Neuronal stem cell (in vitro differentiated cells): ENCODE measurements around the gene MRPL23.
"Not testable (repeated sequence)": the region's sequence is repeated elsewhere in the genome, so short reads cannot be mapped to it uniquely, and the experiment has no call there.

Source experiments
- DNase-seq: peaks from one replicate; pipeline ENCODE4 v3.0.0-alpha.2; 2013; ENCODE audit warnings: low spot score
- H2AFZ ChIP-seq: one replicate; pipeline ENCODE4 v1.6.1; 2013; ENCODE audit warnings: mild to moderate bottlenecking, low read length, inconsistent platforms
- H2AK5ac ChIP-seq: 2 replicates; pipeline ENCODE4 v1.6.1; 2013; ENCODE audit warnings: low read depth, mild to moderate bottlenecking, inconsistent platforms, low read length, moderate library complexity, mixed read lengths
- H2BK120ac ChIP-seq: 2 replicates; pipeline ENCODE4 v1.6.1; 2013; ENCODE audit warnings: low read depth, mild to moderate bottlenecking, inconsistent platforms, low read length, moderate library complexity, mixed read lengths
- H2BK12ac ChIP-seq: one replicate; pipeline ENCODE4 v1.6.1; 2013; ENCODE audit warnings: low read length, inconsistent platforms
- H2BK15ac ChIP-seq: 2 replicates; pipeline ENCODE4 v1.6.1; 2013; ENCODE audit warnings: mild to moderate bottlenecking, low read length, inconsistent platforms, mixed read lengths
- H2BK5ac ChIP-seq: one replicate; pipeline ENCODE4 v1.6.1; 2013; ENCODE audit warnings: inconsistent platforms, mild to moderate bottlenecking, low read length, moderate library complexity
- H3K14ac ChIP-seq: one replicate; pipeline ENCODE4 v1.6.1; 2013; ENCODE audit warnings: low read length, inconsistent platforms
- H3K18ac ChIP-seq: 2 replicates; pipeline ENCODE4 v1.6.1; 2013; ENCODE audit warnings: low read length, inconsistent platforms
- H3K23ac ChIP-seq: 2 replicates; pipeline ENCODE4 v1.6.1; 2013; ENCODE audit warnings: low read depth, mild to moderate bottlenecking, mixed read lengths, low read length, inconsistent platforms; ENCODE audit not compliant: poor library complexity
- H3K27ac ChIP-seq: replicated peaks from 3 replicates; pipeline ENCODE4 v1.5.1; 2013; ENCODE audit warnings: low read length, inconsistent platforms
- H3K27me3 ChIP-seq, 3 experiments: 2 replicates each; pipeline ENCODE4 v1.6.1; 2013; ENCODE audit warnings: low read length in 3 of 3, mild to moderate bottlenecking in 2 of 3, inconsistent platforms in 1 of 3, low read depth in 1 of 3, mixed read lengths in 1 of 3, moderate library complexity in 1 of 3; ENCODE audit not compliant: control insufficient read depth in 3 of 3, insufficient read depth in 3 of 3
- H3K36me3 ChIP-seq, 2 donors: replicated peaks in 1 of 2; 2 replicates each; pipeline ENCODE4 v1.6.1; 2013; ENCODE audit warnings: low read length in 2 of 2; ENCODE audit not compliant: control insufficient read depth in 2 of 2, insufficient read depth in 2 of 2
- H3K4ac ChIP-seq: 2 replicates; pipeline ENCODE4 v1.6.1; 2013; ENCODE audit warnings: inconsistent platforms, mild to moderate bottlenecking, low read length, moderate library complexity
- H3K4me1 ChIP-seq, 2 donors: 1 replicate in 1 of 2; 2 replicates in 1 of 2; pipeline ENCODE4 v1.6.1; 2013; ENCODE audit warnings: low read length in 2 of 2, low read depth in 1 of 2; ENCODE audit not compliant: control insufficient read depth in 2 of 2, insufficient read depth in 1 of 2
- H3K4me2 ChIP-seq: one replicate; pipeline ENCODE4 v1.6.1; 2013; ENCODE audit warnings: mild to moderate bottlenecking, low read length, inconsistent platforms; ENCODE audit not compliant: insufficient read depth, poor library complexity, severe bottlenecking
- H3K4me3 ChIP-seq, 2 donors: 2 replicates each; pipeline ENCODE4 v1.5.1; 2013; ENCODE audit warnings: low read length in 2 of 2, mild to moderate bottlenecking in 2 of 2, inconsistent platforms in 1 of 2, moderate library complexity in 1 of 2
- H3K79me1 ChIP-seq: one replicate; pipeline ENCODE4 v1.6.1; 2013; ENCODE audit warnings: low read depth, mild to moderate bottlenecking, inconsistent platforms, low read length, moderate library complexity
- H3K9ac ChIP-seq: one replicate; pipeline ENCODE4 v1.6.1; 2013; ENCODE audit warnings: mild to moderate bottlenecking, low read depth, low read length, inconsistent platforms; ENCODE audit not compliant: poor library complexity
- H3K9me3 ChIP-seq, 2 donors: replicated peaks in 1 of 2; 2 replicates each; pipeline versions ENCODE3 to v1.6.1; 2013; ENCODE audit warnings: low read length in 2 of 2, mild to moderate bottlenecking in 2 of 2, inconsistent platforms in 1 of 2, low read depth in 1 of 2, mixed read lengths in 1 of 2, moderate library complexity in 1 of 2; ENCODE audit not compliant: control insufficient read depth in 2 of 2, insufficient read depth in 1 of 2
- H4K8ac ChIP-seq: one replicate; pipeline ENCODE4 v1.6.1; 2013; ENCODE audit warnings: low read depth, mild to moderate bottlenecking, inconsistent platforms, low read length, moderate library complexity
- H4K91ac ChIP-seq: one replicate; pipeline ENCODE4 v1.6.1; 2013; ENCODE audit warnings: low read length, low read depth, mild to moderate bottlenecking, inconsistent platforms; ENCODE audit not compliant: poor library complexity
- WGBS, 2 donors: extraction: QIAGEN DNeasy Blood & Tissue Kit; methylation state at CpG; one replicate each; pipeline ENCODE4 v1.1.7; 2013; ENCODE audit warnings: missing lambda C conversion rate in 2 of 2, mixed read lengths in 1 of 2; ENCODE audit not compliant: insufficient read length in 2 of 2, insufficient replicate concordance in 1 of 2; ENCODE audit errors: extremely low coverage in 2 of 2; 5-methylcytosine and 5-hydroxymethylcytosine counted together

Gene MRPL23

DNA sequence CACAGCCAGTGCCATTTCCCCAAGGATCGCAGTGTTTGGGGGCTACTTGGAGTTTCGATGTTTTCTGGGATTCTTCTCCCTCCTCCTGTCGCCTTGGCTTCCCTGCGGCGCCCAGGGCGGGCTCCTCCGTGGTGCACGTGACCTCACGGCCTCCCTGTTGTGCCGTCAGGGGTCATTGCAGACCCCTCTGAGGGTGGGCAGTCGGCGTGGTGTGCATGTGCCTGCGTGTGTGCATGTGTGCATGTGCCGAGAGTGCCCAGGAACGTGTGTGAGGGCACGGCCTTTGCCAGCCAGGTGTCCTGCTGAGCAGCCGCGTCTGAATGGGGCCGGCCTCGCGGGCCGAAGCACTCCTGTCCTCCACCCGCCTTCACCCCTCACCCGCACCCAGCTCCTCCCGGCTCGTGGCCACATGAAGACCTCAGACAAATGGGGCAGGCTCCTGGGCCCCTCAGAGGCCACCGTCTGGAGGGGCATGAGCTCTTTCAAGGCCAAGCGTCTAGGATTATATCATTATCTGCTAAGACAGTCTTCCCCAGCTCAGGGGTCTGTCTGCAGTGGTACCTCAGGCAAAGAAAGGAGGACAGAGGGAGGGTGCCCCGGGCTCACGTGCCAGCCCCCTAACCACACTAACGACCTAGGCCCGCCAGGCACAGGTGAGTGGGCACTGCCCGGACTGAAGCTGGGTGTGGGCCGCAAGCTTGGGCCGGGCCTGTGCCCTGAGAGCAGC, 9.4 kb upstream of the MRPL23 start:
- Histone ChIP-seq H3K14ac (peak overlapping the region; percentile 9), H3K79me1 (no peaks in the 10 kb centered on the region), H3K23ac (peak overlapping the region; percentile 65), H3K27ac (no peak overlapping the region), H4K91ac (no peak overlapping the region), H2AK5ac (peak overlapping the region; percentile 66), H2BK12ac (peak overlapping the region; percentile 84), H2BK120ac (no peak overlapping the region), H2BK15ac (no peak overlapping the region), H3K4me2 (no peak overlapping the region), H3K27me3 (peaks cover 0 to 9% (median 2%) of the 10 kb centered on the region in 3 experiments), H3K36me3 (no peaks in the 10 kb centered on the region), H4K8ac (no peak overlapping the region), H2BK5ac (no peak overlapping the region), H3K9me3 (no peaks in the 10 kb centered on the region), H3K18ac (peak overlapping the region; percentile 57), H3K4me3 (no peak overlapping the region), H2AFZ (no peak overlapping the region), H3K4ac (no peak overlapping the region), H3K4me1 (peaks cover 4 to 6% of the 10 kb centered on the region in 2 donors), H3K9ac (peak overlapping the region; percentile 44)
- no CpG with 5 or more reads among the region's 35 CpGs for WGBS, 2 donors
- no peak for DNase-seq

DNA sequence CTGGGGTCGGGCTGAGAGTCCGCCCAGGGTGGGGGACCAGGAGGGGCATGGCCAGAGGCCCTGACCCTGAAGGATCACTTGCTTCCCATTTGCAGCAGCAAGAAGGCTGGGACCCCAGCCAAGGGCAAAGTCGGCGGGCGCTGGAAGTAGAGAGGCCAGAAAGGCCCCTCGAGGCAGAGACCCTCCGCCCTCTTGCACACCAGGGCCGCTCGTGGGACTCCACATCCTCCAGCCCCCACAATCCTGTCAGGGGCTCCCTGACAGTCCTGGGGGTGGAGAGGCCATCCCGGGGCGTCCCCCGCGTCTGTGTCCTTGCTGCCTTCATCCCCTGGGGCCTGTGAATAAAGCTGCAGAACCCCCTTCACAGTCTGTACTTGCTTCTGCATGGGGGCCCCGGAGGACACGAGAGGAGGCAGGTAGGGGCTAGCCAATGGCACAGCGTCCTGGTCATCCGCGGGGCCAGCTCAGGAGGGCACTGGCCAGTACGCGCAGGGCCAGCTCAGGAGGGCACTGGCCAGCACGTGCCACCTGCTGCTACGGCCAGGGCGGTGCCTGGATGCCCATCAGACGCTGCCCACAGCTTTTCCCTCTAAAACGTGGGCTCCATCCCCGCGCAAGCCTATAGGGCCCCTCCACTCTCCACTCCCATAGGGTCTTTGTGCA, 8.7 kb upstream of the MRPL23 start:
- Histone ChIP-seq H4K91ac (no peak overlapping the region), H3K27ac (no peak overlapping the region), H3K4me2 (no peak overlapping the region), H2BK15ac (peak overlapping the region; percentile 89), H3K9ac (peak overlapping the region; percentile 60), H2BK12ac (peak overlapping the region; percentile 7), H3K23ac (peak overlapping the region; percentile 43), H3K4me3 (no peak overlapping the region), H3K14ac (peak overlapping the region; percentile 71), H2BK5ac (no peak overlapping the region), H3K79me1 (no peaks in the 10 kb centered on the region), H3K27me3 (peaks cover 0 to 9% (median 2%) of the 10 kb centered on the region in 3 experiments), H3K4ac (no peak overlapping the region), H2AK5ac (peak overlapping the region; percentile 92), H3K4me1 (peaks cover 4 to 6% of the 10 kb centered on the region in 2 donors), H3K9me3 (no peaks in the 10 kb centered on the region), H3K18ac (peak overlapping the region; percentile 57), H4K8ac (no peak overlapping the region), H2AFZ (no peak overlapping the region), H3K36me3 (no peaks in the 10 kb centered on the region), H2BK120ac (no peak overlapping the region)
- no peak for DNase-seq
- no CpG with 5 or more reads among the region's 27 CpGs for WGBS, 2 donors

DNA sequence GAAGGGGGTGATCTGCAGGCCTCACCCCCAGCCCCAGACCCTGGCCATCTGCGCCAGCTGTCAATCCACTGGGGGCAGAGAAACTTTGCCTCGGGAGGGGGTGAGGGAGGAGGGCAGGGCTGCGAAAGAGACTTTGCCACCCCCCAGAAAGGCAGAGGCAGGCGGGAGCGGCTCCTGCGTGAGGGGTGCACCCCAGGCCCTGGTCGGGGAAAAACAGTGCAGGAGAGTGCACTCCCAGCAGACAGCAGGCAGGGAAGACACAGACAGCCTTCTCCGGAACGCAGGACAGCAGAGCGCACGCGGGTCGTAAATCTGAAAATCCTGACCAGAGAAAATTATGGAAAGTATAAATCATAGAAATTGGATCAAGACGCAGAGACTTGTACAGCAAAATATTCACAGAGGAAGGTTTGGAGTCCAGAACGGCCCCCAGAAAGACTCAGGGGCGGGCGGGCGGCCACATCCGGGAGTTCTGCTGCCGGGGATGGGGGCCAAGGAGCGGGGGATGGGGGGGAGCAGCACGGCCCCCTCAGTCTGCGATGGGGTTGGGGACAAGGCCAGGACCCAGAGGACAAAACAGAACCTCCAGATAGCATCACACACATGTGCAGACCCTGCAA, 8.0 kb upstream of the MRPL23 start:
- Histone ChIP-seq H3K27me3 (peaks cover 0 to 8% (median 2%) of the 10 kb centered on the region in 3 experiments), H3K14ac (no peak overlapping the region), H3K4me2 (no peak overlapping the region), H3K4ac (no peak overlapping the region), H3K23ac (peak overlapping the region; percentile 43), H3K9ac (peak overlapping the region; percentile 60), H3K36me3 (no peaks in the 10 kb centered on the region), H3K9me3 (no peaks in the 10 kb centered on the region), H3K79me1 (no peaks in the 10 kb centered on the region), H2AFZ (peak overlapping the region; percentile 69), H3K4me3 (no peak overlapping the region), H3K4me1 (peaks cover 4 to 6% of the 10 kb centered on the region in 2 donors), H3K27ac (no peak overlapping the region), H2BK120ac (no peak overlapping the region), H2BK5ac (no peak overlapping the region), H2BK12ac (peak overlapping the region; percentile 58), H4K8ac (peak overlapping the region; percentile 65), H2BK15ac (no peak overlapping the region), H4K91ac (no peak overlapping the region), H3K18ac (peak overlapping the region; percentile 48), H2AK5ac (peak overlapping the region; percentile 92)
- WGBS, 2 donors, result no CpG with 5 or more reads among the region's 23 CpGs
- no peak for DNase-seq

DNA sequence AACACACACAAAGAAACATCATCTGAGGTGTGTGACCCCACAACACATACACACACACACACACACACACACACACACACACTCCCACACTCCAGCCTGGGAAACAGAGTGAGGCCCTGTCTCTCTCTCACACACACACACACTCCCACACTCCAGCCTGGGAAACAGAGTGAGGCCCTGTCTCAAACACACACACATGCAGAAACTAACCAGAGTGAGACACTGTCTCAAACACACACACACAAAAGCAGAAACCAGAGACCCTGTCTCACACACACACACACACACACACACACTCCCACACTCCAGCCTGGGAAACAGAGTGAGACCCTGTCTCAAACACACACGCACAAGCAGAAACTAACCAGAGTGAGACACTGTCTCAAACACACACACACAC, 7.3 kb upstream of the MRPL23 start:
- H2AK5ac ChIP-seq, H2AFZ ChIP-seq, H3K9ac ChIP-seq, H3K27me3 ChIP-seq, H4K8ac ChIP-seq, H3K79me1 ChIP-seq, H3K27ac ChIP-seq, H3K4me2 ChIP-seq, H2BK15ac ChIP-seq, H2BK5ac ChIP-seq, H3K18ac ChIP-seq, H3K36me3 ChIP-seq, H3K4me1 ChIP-seq, H3K14ac ChIP-seq, H3K9me3 ChIP-seq, H3K23ac ChIP-seq, H2BK120ac ChIP-seq, DNase-seq, H3K4me3 ChIP-seq, H2BK12ac ChIP-seq, H3K4ac ChIP-seq, H4K91ac ChIP-seq: not testable (repeated sequence)
- WGBS, 2 donors, result no CpG with 5 or more reads among the region's 1 CpG
